ENCODE measurements around the gene PIP5K1B.

PIP5K1B gene

DNA sequence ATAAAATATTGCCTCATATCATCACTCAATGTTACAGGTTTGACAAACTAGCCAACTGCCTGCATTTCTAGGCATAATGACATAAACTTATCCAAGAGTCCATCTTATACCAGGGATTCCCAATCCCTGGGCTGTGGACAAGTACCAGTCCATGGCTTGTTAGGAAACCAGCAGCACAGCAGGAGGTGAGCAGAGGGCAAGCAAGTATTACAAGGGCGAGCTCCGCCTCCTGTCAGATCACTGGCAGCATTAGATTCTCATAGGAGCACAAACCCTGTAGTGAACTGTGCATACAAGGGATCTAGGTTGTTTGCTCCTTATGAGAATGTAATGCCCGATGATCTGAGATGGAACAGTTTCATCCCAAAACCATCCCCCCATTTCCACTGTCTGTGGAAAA is 164.0 kb downstream of the PIP5K1B start:
- DNase-seq: no peak

DNA sequence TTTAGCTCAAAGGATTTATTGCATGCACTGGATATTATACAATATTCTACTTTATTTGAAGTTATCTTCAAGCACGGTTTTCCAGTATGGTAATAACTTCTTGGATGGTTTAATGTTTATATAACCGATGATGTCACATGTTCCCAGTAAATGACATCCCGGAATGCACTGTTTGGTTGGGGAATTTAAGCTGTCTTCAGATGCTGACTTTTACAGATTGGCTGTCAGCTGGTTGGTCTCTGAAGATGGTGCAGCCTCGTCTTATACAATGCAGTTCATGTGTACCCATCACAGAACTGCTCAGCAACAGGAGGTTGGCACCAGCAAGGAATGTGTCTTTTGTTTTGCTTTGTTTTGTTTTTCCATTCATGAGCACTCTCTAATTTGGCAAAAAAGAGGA is 165.0 kb downstream of the PIP5K1B start:
- no peak for DNase-seq

- DNase-seq: no peak
Measured at GRCh38 chr9:68871236-68871635, 166.2 kb downstream of the PIP5K1B start.

DNA sequence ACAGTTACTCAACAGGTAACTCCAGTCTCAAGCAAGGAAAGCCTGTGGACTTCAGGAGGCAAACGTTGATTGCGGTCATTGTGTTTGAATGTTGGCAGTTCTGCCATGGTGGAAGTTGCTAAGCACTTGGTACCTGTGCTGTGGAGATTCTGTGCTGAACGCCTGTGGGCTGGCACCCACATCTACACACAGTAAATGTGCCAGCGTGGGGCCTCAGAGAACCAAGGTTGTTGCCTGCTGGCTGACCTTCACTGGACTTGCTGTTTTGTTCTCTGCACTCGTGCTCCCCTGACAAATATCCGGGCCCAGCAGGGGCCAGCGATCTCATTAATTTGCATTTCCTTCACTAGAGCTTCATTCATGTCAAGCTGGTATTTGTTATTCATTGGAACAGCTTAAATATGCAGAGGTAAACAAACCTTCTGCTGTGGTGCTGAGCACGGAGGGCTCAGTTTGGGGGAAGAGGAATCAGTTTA is 167.0 kb downstream of the PIP5K1B start:
- no peak for DNase-seq

DNA sequence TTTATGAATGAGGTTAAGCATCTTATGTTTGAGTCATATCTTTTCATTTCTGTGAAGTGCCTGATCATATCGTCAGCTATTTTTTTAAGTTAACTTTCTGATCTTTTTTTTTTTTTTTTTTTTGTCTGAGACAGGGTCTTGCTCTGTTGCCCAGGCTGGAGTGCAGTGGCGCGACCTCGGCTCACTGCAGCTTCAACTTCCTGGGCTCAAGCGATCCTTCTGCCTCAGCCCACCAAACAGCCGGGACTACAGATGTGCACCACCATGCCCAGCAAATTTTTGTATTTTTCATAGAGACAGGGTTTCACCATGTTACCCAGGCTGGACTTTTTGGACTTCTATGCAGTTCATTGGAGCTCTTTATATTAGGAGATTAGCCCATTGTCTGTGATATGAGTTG is 168.1 kb downstream of the PIP5K1B start:
- DNase-seq: no peak

- no peak for DNase-seq
Measured at GRCh38 chr9:68876273-68876672, 171.2 kb downstream of the PIP5K1B start.

GRCh38 chr9:68876681-68877080 is 171.6 kb downstream of the PIP5K1B start:
- DNase-seq: no peak

DNA sequence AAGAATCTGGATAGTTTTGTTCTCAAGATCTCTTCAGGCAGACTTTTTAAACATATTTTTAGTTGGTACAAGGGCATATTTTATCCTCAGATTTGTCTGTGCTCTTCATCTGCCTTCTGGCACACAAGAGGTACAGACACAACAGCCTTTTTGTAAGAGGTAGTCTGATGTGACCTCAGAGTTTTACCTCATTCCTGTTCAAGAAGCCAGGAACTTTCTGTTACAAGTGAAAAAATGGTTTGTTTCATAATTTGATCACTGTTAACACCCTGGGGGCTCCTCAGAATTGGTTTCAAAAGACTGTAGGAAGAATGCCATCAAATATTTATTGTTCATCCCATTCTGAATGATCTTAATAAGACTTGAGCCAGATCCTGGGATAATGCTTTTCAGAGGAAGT is 172.2 kb downstream of the PIP5K1B start:
- DNase-seq: no peak

DNA sequence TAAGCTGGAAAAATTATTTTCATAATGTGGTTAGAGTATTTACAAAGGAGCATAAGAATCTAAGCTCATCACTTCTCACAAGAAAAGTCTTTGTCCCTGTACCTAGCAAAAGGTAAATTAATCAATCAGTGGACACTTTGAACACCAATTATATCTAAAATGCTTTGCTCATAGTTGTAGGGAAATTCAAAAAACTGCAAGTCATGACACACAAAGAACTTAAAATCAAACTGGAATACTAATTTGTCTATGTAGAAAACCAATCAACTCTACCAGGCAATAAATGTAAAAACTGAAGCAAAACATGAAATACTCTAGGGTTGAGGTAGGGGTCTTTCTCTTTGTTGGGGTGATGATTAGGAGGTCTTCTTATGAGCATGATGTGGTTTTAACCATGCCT is 173.4 kb downstream of the PIP5K1B start:
- no peak for DNase-seq

DNA sequence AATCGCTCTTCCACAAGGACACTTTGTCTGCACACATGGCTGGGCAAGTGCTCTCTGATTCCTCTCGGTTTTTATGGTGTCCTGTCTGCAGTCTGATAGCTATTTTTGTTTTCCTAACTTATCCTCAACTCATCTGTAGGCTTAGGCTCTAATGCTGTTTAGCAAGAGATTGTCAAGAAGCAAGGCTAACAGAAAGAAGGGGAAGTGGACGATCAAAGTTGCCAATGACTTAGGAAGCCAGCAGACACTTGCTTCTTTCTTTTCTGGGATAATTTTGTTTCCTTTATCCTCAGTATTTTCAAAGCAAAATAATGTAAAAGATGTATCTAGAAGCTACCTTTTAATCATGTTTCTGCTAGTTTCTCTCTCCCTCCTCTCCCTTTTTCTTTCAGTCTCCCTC is 178.2 kb downstream of the PIP5K1B start:
- DNase-seq: no peak

- no peak for DNase-seq
Measured at GRCh38 chr9:68887232-68887631, 182.2 kb downstream of the PIP5K1B start.

GRCh38 chr9:68894502-68894901 is 189.5 kb downstream of the PIP5K1B start:
- no peak for DNase-seq

DNA sequence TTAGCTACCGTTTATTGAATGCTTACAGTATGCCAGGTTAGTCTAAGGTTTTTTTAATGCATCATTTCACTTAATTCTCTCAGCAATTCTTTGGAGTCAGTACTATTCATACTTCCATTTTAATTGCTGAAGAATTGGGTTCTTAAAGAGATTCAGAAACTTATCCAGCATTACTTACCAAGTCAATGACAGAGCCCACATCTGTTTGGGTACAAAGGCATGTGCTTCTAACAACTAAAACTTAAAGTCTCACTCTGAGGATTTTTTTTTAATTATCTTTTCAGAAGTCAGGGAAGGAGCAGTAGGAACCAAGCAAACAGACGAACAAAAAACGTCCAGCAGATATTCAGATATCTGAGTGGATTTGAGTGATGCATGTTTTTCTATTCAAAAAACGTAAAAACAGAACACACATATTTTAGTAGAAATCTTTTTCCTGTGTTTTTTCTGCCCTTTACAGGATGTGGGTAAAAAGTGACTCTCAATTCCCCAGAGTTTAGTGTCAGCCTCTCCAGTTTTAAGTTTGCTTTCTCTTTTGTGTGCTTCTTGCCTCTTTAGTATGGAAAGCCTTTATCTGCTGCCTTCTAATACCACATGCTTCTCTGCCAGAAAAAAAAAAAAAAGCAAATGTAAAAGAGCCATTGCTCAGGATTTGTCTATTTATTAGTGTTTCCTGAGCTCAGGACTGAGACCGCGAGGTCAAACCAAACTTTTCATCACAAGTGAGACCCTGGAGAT is 190.9 kb downstream of the PIP5K1B start:
- no peak for DNase-seq

DNA sequence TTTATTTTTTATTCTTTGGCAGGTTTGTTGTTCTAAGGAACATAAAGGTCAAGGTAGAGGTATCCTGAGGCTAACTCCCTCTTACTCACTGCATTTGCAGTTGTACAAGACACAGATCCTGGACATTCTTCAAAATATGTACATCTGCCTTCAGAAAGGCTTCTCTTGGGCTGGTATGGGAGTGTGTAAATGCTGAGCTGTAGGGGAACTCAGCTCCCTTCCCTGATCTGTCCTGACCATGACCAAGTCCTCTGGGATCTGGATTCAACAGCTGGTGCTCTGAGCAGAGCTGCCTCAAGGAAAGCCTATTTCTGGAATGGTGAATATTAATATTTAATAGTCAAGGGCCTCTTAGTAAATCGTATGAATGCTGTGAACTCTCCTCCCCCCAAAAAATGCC is 191.4 kb downstream of the PIP5K1B start:
- no peak for DNase-seq

- DNase-seq: no peak
Measured at GRCh38 chr9:68897577-68898145, 192.6 kb downstream of the PIP5K1B start.

- DNase-seq: no peak
Measured at GRCh38 chr9:68898781-68899439, 193.9 kb downstream of the PIP5K1B start.

- no peak for DNase-seq
Measured at GRCh38 chr9:68904454-68904853, 199.4 kb downstream of the PIP5K1B start.

DNA sequence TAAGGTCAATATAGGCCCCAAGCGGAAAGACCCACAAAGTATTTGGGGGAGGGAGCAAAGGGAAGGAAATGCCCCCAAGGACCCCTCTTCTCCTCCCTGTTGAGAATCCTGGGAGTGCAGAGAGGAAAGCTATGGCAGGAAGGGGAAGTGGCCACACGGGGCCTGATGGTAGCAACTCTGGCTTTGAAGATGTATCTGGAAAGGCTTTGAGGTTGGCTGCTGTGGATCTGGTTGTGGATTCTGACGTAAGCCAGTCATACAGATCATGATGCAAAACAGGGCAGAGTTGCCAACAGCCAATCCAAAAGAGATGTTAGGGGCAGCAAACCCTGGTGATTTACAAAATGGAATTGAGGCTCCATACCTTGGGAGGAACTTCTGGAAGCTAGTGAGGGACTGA is 200.1 kb downstream of the PIP5K1B start:
- no peak for DNase-seq

DNA sequence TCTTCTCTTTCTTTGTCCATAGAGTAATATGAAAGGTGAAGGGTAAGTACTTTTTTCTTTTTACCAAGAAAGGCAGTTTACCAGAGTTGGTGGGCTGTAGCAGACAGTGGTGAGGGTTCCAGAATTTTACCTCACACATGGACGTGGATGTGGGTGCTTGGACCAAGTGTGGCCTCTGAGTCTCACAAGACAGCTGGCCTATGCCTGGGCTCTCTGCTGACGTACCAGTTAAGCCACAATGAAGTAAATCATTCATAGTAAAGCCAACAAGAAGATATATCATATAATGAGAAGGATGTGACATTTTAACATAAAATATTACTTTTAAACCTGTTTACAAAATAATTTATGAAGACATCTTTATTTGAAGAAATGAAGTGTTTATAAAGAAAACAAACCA is 202.9 kb downstream of the PIP5K1B start:
- DNase-seq: no peak

GRCh38 chr9:68912561-68912960 is 207.5 kb downstream of the PIP5K1B start:
- DNase-seq: no peak

DNA sequence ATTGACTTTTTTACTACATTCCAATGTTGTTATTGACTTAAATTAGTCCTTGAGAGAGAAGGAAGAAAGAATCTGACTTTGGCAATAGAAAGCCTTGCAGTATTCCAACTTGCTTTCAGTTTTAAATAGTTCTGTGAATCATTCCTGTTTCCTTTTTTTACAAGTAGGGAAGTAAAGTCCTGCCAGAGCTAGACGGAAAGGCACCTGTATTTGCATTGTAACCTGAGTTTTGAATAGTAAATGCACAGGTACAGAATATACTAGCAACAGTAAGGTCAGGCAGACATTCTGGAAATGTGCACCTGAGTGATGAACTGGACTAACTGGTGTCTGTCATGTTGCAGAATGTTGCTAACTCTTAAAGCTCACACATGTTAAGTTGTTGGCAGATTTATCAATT is 208.0 kb downstream of the PIP5K1B start:
- DNase-seq: no peak

DNA sequence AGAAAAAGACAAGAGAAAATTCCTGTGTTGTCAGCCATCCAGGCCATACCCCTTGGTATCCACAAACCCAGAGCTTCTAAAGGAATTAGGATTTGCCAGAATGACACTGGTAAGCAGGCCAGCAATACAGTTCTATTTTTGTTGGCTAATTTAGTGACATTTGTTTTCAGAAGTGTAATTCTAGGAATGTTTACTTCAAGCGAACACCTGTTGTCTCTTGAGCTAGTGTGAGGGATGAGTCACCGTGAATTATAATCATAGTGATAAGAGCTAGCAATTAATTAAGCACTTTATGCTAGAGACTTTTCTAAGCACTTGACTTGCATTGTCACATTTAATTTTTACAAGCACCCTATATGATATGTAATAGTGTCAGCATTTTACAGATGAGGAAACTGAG is 209.7 kb downstream of the PIP5K1B start:
- no peak for DNase-seq

- DNase-seq: no peak
Measured at GRCh38 chr9:68919661-68920060, 214.6 kb downstream of the PIP5K1B start.

DNA sequence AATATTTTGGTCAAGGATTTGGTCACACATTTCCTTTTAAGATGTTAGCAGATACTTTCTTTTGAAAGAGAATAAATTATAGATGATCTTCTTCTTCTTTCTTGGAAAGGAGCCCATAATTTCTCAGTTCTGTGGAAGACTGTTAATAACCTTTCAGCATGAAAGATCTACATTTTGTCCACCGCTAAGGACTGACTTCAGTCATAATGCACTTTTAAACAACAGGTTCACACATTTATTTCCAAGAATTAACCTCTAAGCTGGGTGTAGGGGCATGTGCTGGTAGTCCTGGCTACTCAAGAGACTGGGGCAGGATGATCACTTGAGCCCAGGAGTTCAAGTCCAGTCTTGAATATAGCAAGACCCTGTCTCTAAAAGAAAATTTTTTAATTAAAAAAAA is 215.9 kb downstream of the PIP5K1B start:
- no peak for DNase-seq

All from NCI-H1930 (cell line).